Inflammatory macrophage (primary cell): Measurements from ENCODE around the gene LIN7A.

Experiments used
- DNase-seq, 2 donors: peaks; one replicate each; pipeline ENCODE4 v3.0.0-alpha.2; 2020 to 2022

The LIN7A gene

DNA sequence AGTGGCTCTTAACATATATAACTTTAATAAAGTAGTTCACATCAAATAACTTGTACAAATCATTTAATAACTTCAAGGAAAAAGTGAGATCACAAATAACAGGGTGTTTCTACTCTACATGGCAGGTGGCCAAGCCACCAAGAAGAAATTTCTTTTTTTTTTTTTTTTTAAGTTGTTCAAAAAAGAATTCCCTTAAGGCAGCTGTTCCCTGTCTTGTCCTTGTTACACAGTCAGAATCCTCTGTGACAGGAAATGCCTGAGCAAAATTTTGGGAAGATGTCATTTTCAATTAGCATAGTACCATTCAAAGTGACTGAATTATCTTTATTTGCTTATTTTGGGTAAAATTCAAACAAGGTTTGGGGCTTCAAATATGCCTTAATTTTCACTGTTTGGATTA, 79.4 kb downstream of the LIN7A start:
- DNase-seq, result no peak

DNA sequence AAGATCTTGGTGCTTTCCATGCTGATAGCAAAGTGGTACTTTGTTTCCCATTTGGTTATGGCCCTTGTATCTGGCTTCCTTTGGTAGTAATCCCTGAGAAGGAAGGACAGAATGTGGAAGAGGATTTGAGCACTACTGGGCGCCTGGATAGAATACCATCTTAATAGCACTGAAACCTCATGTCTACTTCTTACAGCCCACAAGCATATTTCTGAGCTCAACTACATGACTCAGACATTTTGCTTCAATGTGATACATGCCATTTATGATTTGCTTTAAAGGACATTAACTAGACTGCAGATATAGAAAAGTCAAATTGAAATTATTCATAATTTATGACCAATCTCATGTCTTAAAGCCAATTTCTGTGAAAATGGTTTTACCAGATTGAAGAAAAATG, 80.4 kb downstream of the LIN7A start:
- no peak for DNase-seq

DNA sequence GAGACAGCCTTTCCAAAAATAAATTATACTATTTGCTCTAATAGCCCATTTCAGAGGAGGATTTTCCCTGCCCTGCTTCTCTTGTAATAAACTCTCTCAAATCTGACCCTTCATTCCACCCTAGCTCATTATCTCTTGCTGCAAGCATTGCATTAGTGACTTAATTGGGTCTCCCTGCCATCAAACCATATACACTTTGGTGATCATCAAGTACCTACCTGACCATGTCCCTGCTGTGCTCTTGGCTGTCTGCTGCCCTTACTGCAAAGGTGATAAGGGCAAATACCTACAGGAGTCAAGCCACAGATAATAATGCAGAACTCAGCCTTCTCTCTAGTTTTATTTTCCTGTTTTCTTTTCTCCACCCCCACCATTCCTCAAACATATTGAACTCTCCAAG, 88.4 kb downstream of the LIN7A start:
- no peak for DNase-seq

DNA sequence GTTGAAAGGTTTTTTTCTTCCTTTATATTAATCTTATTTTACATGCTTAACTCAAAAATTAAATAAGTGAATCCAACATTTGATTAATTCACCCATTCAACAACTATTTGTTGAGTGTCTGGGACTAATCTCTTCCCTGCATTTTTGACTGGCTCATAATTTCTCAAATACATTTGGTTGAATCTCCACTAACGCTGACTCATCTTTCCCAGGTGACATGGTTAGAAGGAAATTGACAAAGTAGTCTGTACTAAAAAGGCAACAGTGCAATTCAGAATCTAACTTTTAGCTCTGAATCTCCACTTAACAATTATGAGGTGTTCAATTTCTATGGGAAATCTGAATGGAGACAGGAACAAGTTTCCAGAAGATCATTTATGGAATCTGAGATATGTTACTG, 88.9 kb downstream of the LIN7A start:
- no peak for DNase-seq

DNA sequence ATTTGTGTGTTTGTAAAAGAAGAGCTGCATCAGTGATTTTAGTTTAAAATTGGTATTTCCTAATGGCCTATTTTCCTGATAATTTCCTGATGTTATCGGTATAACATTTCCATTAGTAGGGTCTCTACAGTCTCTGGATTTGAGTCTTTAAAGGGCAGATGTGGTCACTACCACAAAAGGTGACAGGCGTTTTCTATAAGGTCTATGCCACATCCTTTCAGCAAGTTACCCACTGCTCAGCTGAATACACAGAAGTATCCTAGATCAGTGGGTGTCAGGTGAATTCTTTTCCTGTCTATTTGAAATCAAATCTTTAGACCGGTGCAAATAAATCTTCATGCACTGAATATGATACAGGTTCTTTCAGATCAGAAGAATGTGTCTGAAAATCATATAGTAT, 90.2 kb downstream of the LIN7A start:
- DNase-seq, result no peak

DNA sequence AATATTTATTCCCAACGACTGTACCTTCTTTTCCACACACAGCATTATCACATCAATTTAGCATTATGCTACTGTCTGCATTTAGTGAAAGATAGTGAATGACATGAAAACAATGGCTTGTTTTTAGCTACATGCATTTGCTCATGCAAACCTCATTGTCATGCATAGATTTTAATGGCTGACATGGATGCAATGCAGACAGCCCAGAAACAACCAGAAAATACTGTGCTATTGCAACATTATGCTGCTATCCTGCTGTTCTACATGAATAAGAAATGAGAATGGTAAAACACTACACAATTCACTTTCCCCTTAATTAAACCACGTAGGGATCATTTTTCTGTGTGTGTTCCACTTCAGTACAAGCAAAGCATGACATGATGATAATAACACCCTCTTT, 90.8 kb downstream of the LIN7A start:
- DNase-seq, result no peak

DNA sequence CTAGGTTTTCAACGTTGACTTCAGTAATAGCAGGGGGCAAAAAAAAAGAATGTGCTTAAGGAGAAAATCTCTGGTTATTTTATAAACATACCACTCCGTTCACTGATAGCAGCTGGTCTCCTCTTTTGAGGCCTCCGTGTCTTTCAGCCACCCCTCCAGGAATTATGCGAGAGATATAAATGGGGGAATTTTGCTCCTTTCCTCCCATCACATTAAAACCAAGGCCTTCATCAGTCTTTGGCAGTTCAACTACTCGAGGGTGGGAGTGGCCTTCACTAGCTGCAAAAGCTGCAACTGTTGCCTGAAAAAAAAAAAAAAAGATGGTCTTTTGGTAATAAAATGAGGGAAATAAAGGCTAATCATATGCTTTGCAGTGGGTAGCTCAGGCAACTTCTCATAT, 92.1 kb downstream of the LIN7A start:
- DNase-seq, result no peak

DNA sequence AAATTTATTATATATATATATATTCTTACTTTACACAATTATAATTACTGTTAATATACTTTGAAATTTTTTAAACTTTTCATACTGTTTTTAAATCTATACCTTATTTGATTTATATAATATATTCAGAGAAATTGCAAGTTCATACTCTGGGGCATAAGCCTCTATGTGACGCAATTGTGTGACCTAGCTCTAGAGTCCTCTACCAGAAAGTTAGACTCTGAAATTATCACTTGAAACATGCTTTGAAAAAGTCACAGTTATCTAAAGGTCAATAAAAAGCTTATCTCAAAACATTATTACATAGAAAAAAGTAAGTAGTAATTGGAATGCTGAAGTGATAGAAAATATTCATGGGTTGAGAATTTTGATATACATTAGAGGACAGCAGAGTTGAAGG, 93.8 kb downstream of the LIN7A start:
- no peak for DNase-seq

DNA sequence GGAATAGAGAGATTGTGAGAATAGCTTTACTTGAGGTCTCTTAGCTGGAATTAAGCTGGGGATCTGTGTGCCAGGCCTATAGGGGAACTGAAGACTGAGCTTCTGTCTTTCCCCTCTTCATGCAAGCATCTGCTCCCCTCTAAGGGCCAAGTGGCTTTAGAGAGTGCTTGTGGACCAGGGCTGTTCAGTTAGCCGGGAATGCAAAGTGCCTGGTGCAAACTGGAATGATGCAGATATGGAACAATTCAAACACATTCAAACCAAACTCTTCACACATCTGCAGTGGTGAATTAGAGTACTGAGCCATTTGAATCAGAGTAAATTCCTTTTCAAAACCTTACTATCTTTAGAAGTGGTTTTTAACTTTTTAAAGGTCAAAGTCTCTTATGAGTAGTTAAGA, 99.0 kb downstream of the LIN7A start:
- DNase-seq, result no peak

DNA sequence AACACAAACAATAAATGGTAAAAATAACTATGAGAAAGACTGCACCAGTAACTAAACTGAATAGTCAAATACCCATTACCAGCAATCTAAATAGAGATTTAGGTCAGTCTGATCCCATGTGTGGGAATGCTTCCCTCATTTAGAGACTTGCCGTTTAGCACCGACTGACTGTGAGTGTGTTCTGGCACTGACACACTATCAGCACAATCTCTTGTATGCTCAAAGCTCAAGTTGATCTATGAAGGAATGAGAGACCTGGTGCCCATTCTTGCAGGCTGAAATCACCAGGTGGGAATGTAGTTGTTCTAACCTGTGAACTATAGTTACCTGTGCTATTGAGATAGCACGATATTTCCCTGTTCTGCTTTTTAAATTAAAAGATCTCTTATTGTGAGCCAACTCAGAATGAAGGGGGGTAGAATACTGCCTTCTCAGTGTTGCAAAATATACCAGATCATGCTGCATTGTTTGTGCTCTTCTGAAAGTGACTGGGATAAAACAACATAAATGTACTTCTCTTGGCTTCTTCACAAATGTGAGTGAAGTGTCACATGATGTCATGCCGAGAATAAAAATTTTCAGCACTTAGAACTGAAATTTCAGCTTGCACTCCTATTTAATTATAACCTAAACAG, 99.6 kb downstream of the LIN7A start:
- no peak for DNase-seq

DNA sequence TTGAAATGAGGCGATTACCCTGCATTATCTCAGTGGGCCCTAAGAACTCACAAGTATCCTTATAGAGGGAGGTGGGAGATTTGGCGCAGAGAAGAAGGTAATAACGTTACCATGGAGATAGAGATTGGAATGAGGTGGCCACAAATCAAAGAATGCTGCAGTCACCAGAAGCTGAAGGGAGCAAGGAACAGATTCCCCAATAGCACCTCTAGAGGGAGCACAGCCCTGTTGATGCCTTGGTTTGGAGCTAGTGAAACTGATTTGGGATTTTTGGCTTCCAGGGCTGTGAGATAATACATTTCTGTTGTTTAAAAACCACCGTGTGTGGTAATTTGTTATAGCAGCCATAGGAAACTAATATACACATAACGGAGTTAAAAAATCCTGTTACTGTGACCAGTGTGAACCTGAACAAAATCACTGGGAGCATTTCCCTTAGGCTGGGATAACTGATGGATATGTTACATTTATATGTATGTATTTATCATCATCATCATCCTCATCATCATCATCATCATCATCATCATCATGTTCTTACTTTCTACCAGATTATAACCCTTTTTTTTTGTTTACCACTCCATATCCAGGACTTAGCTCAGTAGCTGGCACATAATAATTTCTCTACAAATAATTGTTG, 100.3 kb downstream of the LIN7A start:
- peak; percentile 5 to 19 for DNase-seq

DNA sequence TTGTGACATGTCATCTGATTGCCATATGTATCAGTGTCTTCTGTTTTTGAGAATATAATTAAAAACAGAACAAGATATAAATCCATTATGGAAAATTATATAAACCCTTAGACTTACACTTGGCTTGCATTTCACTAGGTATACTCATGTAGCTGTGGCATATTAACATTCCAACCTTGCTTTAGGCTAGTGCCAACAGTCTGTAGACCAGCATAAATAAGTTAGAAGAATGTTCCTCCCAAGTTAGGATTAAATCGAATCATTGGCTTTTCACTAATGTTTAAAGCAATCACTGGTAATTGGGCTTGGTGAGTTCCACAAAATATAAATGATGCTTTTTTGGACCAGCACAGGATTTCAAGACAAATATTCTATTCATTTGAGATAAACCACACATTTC, 103.0 kb downstream of the LIN7A start:
- DNase-seq, result no peak

DNA sequence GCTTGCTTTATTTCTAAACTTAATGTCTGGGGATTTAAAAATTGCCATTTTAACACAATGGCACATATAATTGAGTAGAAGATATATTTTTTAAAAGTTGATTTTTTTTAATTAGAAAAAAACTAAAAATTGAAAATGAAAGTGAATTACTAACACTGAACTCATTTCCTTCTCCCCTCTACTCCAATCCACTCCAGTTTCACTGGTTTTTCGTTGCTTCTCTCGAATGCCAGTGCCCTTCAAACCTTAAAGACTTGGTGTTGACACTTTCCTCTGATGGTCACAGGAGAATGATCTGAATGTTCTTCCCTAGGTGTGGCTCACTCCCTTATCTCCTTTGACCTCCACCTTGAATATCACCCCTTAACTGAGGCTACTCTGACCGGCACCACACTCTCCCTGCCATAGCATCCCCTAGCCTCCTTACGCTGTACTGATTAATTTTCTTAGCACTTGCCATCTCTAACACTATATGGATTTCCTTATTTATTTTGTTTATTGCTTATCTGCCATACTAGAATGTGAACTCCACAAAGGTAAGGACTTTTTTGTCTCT, 107.1 kb downstream of the LIN7A start:
- DNase-seq, result no peak

DNA sequence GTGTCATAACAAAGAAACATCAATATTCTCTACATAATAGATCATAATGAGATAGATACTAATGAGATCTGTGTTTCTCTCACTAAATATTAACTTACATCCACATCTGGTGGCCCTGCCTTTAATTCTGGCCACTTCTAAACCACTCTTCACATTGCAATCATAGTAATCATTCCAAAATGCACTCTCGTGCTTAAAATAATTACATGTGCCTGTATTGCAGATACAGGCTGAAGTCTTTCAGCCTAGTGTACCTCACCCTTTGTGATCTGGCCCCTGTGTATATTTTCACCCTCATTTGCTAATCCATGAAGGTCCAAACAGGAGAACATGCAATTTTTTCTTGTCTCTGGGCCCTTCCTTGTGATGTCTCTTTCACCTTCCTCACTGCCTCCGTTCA, 108.0 kb downstream of the LIN7A start:
- no peak for DNase-seq

DNA sequence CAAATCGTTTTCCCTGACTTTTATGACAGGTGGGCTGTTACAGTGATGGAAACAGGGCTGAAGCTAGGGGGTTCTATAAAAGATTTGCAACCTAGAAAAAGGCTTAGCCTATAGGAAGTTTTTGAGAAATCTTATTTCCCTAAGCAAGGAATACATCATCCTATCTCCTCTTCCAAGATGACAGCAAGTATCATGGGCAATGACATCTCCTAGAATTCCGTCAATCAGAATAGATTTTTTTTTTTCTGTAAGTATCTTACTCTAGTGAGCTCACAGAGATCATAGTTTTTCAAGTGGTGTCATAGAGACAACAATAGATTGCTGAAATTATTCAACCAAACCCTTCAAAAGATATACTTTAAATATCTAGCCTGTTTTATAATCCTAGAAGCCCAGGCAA, 112.2 kb downstream of the LIN7A start:
- DNase-seq, result no peak

DNA sequence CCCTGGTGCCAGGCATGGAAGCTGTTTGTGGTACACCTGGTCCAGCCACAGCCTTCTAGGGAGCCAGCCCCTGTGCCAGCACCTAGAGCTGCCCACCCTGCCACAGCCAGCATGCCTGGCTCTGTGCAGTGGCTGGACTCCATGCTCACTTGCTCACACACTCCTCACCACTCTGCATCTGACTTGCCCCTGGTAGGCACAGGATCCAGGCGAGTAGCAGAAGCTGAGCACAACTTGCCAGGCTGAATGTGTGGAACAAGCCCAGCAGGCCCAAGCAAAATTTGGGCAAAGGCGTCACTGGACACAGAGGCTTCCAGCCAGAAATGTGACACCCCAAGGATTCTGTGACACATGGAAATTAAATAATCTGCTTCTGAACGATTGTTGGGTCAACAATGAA, 114.3 kb downstream of the LIN7A start:
- DNase-seq, result no peak

DNA sequence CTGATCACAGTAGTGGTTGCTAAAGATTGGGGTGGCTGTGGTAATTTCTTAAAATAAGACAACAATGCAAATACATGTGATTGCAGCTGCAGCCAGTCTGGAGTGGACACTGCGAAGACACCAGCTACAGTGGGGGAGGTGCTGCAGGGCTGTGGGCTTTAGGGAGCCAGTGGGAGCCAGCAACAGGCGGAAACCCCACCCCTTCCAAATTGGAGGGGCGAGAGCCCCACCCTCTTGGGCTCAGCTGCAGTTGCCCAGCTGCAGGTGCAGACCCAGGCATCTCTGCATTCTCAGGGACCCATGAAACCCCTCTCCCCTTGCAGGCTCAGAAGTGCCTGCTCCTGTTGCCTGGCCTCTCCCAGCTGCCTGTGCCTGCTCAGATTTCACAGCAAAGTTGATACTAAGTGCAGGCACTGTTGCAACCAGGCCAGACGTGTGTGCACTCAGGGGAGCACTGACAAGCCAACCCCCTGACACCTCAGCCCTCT, 116.2 kb downstream of the LIN7A start:
- DNase-seq, result no peak

DNA sequence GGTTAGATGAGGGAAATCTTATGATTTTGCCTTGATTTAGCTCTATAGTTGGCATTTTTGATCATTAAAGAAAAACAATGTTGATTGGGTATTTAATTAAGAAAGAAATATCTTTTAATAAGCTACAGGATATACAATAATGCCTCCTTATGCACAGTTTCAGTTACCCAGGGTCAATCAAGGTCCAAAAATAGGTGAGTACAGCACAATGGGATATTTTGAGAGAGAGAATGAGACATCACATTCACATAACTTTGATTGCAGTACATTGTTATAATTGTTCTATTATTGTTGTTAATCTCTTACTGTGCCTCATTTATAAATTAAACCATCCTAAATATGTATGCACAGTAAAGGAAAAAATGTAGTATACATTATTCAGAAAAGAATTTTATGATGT, 118.9 kb downstream of the LIN7A start:
- DNase-seq, result no peak

DNA sequence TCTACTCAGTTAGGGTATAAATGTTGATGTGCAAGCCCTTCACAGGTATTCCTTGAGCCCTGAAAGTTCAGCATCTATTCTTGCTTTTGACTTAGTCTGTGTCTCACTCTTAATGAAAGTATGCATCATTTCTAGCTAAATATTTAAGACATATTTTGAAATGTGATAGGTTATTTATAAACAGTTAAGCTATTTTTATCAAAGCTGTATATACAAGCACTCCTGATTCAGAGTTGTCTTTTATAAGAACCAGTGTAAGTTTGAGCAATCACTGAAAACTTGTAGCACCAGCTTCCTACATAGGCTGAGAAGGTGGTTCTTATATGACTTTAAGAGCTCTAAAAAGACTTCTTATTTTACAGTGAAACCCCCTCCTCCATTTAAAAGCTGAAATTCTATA, 122.4 kb downstream of the LIN7A start:
- DNase-seq, result no peak

DNA sequence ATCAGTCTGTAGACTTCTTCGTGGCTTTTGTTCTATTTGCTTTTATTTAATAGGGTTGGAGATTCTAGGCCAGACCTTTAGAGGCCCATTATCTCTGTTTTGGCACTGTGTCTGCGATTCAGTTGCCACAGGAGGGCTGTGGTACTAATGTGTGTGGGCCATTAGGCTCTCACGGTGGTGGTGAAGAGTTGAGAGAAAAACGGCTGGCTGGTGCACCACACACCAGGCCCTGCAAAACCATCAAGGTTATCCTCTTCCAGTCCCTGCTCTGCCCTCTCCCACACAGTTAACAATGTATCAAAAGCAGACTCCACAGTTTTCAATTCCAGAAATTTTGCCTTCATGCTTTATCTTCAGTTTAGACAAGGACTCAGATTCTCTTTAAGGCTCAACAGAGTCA, 123.3 kb downstream of the LIN7A start:
- no peak for DNase-seq

DNA sequence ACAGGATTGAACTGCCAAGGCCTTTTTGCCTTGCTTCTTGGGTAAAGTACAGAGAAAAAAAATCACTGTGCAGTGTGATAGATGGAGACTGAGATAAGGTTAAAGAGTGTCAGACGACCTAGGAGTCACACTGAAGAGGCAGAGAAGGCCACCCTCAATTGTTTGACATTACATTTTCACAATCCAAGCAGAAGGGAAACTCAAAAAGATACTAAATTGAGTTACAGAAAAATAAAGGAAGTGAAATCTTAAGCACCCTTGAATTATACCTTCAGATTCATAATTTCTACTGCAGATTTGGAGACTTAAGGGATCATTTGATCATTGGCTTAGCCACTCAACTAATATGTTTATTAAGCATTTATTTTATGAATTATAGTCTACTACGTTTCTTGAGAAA, 123.9 kb downstream of the LIN7A start:
- DNase-seq, result no peak

DNA sequence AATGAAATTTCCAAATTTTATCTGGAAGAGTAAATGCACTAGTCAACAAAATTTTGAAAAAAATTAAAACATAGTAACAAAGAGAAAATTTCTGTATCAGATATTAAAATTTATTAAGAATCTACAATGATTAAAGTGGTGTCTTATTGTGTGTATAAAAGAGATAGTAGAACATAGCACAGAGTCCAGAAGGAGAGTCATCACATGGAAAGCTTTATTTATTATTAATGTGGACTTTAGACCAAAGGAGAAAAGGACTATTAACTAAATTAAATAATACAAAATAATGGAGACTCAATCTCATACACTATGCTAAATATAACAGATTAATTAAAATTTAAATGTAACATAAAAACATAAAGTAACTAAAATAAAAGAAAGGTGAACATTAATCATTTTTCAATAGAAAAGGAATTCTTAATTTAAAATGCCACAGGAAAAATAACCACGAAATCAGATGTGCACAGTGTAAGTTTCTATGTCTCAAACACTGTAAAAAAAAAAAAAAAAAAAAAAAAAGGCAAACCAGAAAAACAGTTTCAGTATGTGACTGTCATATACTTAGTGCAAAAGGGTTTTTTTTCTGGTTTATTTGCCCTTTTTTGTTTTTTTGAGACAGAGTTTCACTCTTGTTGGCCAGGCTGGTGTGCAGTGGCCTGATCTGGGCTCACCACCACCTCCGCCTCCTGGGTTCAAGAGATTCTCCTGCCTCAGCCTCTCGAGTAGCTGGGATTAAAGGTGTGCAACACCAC, 125.6 kb downstream of the LIN7A start:
- no peak for DNase-seq

DNA sequence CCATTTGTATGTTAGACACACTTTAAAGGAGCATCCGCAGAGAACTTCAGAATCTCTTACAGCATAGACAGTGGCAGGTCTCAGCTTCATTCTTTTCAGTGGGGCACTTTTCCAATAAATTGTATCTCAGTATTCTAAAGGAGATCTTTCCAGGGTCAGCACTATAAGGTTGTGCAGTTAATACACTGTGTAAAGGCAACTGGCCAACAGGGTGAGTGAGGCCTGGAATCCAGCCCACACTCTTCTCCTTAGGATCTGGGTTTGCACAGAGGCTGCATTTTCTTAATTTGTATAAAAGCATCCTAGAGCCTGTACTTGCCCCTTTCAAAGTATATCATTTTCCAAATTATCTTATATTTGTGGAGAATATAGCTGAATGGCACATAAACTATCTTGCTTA, 126.9 kb downstream of the LIN7A start:
- DNase-seq, result no peak
